HT-29 (cell line): Measurements from ENCODE around the gene FAM107B. TPM values are rescaled to one million over a fixed set of nuclear protein-coding genes. Genes with fewer than 3 reads are reported as not detected.
"Not testable (repeated sequence)": the region's sequence is repeated elsewhere in the genome, so short reads cannot be mapped to it uniquely, and the experiment has no call there.

ENCODE experiments used
- DNase-seq: peaks from one replicate; pipeline ENCODE4 v3.0.0-alpha.2; 2015; ENCODE audit warnings: low spot score
- total RNA-seq: library from RNA; depleted of rRNA; stranded (reverse); fragments of >200 nt; shearing (Covaris generic); gene quantifications from 2 replicates; pipeline ENCODE4 v1.2.3, GENCODE V29; 2014

Gene FAM107B
- total RNA-seq, 1 experiment from 2014 or later, result 11.0 TPM

DNA sequence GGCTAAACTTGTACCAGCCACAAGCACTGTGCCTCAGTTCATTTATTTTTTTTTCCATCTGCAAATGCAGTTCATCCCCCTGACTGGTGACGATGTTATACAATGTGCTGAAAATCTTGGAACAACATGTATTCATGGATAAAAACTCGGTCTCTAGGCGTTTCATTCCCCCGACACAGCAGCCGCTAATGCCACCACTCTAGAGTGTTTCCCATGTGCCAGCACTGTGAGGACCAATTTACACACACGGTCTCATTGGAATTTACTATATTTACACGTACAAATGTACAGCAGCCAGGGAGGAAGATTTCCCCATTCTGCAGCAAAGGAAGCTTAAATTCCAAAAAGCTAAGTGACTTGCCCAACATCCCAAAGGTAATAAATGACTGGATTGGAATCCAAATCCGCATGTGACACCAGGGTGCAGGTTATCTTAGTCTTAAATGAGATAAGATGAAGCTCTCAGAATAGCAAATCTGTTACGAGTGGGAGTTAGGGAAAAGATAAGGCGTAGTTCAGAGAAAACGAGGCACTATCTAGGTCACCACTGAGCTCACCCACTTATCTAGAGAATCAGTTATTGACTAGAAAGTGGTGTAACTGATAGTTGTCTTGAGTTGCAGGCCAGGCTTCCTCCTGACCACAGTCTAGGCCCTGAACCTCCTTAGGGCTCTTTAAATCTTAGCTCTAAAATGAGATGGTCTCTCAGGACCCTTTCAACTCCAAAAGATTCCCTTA is 36.7 kb downstream of the FAM107B start:
- DNase-seq, result no peak

GRCh38 chr10:14736600-14737081 is 38.1 kb downstream of the FAM107B start:
- no peak for DNase-seq

DNA sequence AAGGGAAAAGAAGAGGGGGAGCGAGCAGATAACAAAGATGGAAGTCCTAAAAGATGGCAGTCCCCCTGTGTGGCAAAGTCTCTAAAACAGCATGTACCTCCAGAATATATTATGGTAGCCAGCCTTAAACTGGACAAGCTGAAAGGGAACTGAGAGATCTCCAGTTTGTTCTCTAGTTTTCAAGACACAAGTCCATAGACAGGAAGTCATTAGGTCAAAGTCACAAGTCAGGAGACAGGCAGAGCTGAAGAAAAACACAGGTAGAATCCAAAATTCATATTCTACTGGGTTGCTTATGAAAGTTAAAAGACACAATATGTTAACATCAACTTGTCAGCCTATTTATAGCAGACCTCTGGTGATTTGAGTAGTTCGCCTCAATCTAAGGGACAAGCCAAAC is 38.7 kb downstream of the FAM107B start:
- no peak for DNase-seq

DNA sequence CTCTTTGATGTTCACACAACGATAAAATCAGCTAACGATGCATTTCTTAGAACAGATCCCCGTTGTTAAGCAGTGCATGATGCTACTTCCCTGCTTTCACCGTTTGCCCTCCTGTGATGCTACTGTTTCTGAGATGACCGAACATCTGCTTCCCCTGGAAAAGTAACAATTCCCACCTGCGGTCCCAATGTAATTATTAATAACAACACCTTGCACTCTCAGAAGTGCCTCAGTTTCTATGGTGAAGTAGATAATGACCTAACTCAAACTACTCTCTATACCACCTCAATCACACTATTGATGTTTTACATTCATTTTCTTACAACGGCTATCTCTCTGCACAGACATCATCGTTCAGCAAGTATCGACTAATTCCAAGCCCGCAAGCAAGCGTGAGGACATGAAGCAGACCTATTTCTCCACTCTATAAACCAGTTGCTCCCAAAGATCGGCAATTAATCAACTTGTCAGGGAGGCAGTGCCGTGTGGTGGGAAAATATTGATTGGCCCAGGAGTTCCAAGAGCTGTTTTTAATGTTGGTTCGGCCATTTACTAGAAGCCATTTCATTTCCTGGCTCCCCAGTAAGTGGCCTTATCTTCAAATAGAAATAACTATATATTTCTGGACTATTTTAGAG is 42.7 kb downstream of the FAM107B start:
- DNase-seq, result no peak

DNA sequence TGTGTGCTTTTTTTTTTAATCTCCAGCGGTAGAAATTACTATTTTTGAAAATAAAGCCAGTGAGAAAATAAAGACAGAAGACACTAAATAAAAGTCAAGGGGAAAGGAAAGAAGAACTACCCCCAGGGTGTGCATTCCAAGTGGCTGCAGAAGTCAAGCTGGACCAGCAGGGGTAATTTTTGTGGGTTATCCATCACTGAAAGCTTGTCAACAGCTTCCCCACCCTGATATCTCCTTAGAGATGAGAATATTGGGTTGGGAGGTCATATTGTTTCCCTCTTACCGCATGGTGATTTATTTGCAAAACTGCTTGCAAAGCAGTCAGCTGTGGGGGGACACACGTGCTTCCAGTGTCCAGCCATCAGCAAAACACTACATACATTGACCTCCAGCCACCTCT is 46.4 kb downstream of the FAM107B start:
- no peak for DNase-seq

- DNase-seq, result no peak
Observed at GRCh38 chr10:14727924-14728323, 46.8 kb downstream of the FAM107B start.

DNA sequence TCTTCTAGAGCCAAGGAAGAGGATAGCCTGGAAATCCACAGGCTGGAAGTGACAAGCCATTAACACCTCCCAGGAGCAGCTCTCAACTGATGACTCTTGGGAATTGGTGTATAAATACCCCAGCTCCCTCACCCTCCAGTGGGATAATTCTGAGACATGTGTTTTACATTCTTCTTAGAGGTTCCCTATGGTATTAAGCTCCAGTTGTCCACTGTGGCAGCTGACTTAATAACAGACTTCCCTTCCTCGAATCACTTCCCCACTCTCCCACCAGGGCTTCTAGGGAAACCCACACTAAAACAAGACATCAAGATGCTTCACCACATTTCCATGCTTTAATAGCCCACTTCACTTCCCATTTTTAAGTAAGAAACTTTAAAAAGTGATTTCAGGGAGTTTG is 47.2 kb downstream of the FAM107B start:
- DNase-seq, result no peak

- no peak for DNase-seq
Observed at GRCh38 chr10:14724931-14725330, 49.8 kb downstream of the FAM107B start.

DNA sequence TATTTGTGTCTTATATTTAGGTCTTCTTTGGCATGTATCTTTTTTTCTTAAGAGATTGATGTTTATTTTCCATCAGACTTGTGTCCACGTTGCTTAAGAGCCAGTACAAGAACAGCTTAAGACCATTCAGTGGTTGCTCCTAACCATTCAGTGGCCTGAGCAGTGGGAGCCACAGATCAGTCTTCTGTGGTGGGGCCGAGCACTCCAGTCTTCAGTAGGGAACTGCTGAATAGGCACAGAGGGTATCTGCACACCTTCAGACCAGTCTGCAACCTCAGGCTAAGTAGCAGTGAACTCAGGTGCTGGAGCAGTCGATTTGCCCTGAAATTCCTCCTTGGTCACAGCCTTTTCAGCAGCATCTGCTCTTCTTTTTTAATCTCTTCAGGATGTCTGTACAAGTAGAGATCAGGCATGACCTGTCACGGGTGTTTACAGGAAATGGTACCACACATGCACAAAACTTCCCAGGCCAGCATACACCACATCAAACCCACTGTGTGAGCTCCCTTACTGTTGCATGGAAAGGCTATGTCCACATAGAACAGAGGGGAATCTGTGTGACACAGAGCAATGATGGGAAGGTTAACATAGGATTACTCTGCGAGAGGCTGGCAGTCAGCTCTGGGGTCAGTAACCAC is 51.5 kb downstream of the FAM107B start:
- no peak for DNase-seq

DNA sequence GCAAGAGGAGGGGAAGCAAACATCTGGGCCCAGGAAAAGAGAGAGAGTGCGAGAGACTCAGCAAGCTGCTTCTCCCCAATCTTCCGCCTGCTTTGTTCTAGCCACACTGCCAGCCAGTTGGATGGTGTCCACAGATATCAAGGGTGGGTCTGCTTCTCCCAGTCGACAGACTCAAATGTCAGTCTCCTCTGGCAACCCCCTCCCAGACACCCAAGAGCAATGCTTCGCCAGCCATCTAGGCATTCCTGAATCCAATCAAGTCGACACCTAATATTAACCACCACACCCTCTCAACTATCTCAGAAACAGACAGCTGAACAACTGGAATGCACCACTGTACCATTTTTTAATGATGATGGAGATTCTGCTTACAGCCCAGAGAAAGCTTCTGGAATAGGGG is 57.1 kb downstream of the FAM107B start:
- no peak for DNase-seq

DNA sequence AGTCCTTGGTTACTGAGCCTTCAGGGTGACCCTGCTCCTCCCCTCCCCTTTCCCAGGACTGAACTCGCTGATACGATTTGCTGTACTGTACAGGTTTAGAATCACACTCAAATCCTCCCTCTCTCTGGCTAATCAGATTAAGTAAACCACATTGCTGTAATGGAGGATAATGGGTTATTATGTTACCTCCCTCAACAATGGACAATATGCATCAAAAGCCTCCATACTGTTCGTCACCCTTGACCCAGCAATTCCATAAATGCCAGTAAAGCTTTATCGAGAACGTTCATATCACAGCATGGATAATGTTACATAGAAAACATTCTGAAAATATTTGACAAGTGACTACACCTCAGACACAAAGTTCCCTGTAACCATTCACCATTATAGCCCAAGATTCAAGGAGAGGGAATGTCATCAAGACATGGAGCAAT is 61.7 kb downstream of the FAM107B start:
- DNase-seq, result no peak

DNA sequence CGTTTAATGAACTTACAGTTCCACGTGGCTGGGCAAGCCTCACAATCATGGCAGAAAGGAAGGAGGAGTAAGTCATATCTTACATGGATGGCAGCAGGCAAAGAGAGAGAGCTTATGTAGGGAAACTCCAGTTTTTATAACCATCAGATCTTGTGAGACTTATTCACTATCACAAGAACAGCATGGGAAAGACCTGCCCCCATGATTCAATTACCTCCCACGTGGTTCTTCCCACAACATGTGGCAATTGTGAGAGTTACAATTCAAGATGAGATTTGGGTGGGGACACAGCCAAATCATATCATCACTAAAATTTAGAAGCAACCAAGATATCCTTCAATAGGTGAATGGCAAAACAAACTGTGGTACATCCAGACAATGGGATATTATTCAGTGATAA is 65.4 kb downstream of the FAM107B start:
- DNase-seq, result not testable (repeated sequence)

GRCh38 chr10:14707481-14707880 is 67.2 kb downstream of the FAM107B start:
- no peak for DNase-seq

GRCh38 chr10:14705548-14706230 is 69.0 kb downstream of the FAM107B start:
- DNase-seq, result no peak

DNA sequence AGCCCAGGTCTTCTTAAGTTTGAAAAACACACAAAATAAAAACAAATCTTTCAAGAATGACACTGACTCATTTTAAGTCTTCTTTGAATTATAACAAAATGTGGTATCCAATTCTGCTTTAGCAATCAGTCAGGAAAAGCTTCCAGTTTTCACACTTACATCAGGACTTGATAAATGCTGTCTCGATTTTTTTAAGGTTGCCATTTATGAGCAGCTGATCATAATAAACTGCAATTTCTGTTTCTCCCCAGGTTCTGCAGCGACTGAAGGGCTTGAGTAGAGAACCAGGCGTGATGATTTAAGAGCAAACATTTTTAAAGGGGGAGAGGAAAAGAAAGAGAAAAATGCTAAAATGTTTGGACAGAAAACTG is 71.1 kb downstream of the FAM107B start:
- DNase-seq, result no peak

- no peak for DNase-seq
Observed at GRCh38 chr10:14701466-14701865, 73.2 kb downstream of the FAM107B start.

- no peak for DNase-seq
Observed at GRCh38 chr10:14700546-14700945, 74.2 kb downstream of the FAM107B start.

DNA sequence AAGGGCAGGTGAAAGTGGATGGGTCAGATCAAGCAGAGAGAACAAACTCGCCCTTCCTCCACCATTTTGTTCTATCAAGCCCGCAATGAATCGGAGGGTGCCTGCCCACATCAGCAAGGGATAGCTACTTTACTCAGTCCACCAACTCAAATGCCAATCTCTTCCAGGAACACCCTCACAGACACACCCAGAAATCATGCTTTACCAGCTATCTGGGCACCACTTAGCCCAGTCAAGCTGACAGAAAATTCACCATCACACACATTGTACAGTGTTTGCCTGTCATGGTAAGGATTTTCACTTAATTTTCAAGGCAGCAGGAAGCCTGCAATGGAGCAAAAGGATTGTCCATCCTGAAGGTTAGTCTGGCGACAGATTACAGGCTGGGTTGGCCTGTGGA is 75.2 kb downstream of the FAM107B start:
- no peak for DNase-seq

DNA sequence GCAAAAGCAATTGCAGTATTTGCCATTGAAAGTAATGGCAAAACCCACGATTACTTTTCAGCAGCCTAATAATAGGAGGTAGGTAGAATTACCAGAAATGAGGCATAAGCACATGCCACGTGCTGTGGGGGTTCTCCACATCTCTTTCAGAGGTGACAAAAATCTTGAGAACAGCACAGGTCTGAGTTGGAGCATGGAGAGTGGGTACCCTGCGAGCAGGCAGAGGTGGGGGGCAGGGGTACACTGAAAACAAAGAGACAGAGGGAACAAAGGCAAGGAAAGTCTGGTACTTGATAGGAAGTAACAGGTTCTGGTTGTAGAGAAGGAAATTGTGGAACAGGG is 75.9 kb downstream of the FAM107B start:
- no peak for DNase-seq

GRCh38 chr10:14698111-14698828 is 76.4 kb downstream of the FAM107B start:
- no peak for DNase-seq

DNA sequence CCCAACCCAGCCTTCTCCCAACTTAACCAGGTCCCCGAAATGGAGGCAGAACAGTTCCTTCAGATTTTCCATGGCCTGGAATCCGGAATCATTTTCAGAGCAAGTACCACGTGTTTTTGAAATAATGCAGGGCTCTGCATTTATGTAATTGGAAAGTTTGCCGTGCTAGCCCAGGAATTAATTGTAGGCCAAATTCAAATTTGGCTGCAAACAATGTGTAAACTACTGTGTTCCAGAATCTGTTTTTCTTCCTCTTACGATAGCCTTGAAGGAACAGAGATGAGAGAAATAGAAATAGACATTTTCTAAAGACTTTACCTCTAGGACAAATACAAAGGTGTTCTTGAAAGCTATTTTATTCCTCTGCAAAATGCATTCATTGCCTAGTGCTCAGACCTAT is 77.4 kb downstream of the FAM107B start:
- DNase-seq, result no peak

- DNase-seq, result no peak
Observed at GRCh38 chr10:14696821-14697220, 77.9 kb downstream of the FAM107B start.
